CD4-positive, alpha-beta T cell treated with Interleukin-1 beta for 1 hour (primary cell): ENCODE measurements around the gene MAOB.
A peak's percentile ranks its signal among the peaks of the same experiment; 100 is the strongest.
"Not testable (repeated sequence)": the region's sequence is repeated elsewhere in the genome, so short reads cannot be mapped to it uniquely, and the experiment has no call there.

ENCODE experiments used
- DNase-seq, 2 donors: peaks; one replicate each; pipeline ENCODE4 v3.0.0-alpha.2; 2020 to 2022

The MAOB gene

DNA sequence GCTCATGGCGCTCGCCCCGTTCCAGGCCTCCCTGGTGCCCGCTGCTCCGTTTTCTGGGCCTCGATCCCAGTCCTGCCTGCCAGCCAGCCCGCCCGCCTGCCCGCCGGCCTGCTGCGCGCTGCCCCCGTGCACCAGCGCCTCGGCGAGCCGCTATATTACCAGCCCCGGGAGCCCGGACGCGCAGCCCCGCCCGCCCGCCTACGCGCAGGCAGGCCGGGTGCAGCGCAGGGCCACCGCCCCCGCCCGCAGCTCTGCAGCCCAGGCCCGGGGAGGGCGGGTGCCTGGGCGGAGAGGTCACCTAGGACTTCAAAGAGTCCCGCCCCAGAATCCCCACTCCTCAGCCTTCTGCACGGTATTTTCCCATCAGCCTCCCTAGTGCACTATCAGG, at the start of gene MAOB:
Gene MAOB (minus strand): TSS at position 157 of the 388 bp plus-strand sequence. CDS start 151 bp downstream, at position 6.
- DNase-seq: peak in 1 of 2 donors; percentile 0

DNA sequence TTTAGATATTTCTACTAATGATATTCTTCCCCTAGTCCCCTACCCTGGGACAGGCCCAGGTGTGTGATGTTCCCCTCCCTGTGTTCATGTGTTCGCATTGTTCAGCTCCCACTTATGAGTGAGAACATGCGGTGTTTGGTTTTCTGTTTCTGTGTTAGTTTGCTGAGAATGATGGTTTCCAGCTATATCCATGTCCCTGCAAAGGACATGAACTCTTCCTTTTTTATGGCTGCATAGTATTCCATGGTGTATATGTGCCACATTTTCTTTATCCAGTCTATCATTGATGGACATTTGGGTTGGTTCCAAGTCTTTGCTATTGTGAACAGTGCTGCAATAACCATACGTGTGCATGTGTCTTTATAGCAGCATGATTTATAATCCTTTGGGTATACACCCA, 39.8 kb upstream of the MAOB start:
- not testable (repeated sequence) for DNase-seq

DNA sequence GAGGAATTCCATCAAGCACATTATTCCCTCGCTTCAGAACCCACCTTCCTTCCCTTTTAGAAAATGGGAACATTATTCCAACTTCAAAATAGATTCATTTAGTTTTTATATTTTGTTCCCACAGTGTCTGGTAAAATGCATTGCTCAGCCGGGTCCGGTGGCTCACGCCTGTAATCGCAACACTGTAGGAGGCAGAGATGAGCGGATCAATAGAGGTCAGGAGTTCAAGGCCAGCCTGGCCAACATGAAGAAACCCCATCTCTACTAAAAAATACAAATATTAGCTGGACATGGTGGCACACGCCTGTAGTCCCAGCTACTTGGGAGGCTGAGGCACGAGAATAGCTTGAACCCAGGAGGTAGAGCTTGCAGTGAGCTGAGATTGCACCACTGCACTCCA, 28.5 kb upstream of the MAOB start:
- not testable (repeated sequence) for DNase-seq

DNA sequence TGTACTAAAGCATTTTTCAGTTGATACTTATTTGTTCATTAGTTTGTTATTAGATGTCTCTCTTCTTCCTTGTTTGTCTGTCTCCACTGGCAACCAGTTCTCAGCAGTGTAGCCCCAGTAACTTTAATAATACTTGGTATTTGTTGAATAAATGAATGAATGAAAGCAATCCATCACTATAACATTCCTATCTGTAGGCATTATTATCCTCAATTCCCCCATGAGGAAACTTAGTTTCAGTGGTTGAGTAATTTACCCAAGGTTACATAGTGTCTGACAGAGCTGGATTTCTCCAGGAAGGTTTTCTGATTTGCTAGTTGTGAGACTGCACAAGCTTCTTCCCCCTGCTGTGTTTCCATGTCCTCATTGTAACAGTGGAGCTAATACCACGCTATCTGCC, 27.8 kb upstream of the MAOB start:
- no peak for DNase-seq

DNA sequence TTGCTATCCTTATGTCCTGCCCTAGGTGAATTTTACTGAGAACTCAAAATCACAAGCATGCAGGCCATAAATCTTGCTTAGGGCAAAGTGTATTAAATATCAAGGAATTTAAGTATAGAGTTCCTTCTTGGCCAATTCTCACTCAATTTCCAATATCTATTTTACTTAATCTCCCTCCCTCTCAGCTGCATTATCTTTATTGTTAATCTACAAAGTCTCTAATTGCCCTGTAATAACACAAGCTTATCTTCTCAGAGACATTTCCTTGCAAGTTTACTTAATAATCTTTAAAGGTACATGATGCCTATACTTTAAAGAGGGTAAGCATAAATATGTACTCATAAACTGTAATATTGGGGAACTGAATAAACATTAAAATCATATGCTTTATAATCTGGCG, 26.9 kb upstream of the MAOB start:
- no peak for DNase-seq

DNA sequence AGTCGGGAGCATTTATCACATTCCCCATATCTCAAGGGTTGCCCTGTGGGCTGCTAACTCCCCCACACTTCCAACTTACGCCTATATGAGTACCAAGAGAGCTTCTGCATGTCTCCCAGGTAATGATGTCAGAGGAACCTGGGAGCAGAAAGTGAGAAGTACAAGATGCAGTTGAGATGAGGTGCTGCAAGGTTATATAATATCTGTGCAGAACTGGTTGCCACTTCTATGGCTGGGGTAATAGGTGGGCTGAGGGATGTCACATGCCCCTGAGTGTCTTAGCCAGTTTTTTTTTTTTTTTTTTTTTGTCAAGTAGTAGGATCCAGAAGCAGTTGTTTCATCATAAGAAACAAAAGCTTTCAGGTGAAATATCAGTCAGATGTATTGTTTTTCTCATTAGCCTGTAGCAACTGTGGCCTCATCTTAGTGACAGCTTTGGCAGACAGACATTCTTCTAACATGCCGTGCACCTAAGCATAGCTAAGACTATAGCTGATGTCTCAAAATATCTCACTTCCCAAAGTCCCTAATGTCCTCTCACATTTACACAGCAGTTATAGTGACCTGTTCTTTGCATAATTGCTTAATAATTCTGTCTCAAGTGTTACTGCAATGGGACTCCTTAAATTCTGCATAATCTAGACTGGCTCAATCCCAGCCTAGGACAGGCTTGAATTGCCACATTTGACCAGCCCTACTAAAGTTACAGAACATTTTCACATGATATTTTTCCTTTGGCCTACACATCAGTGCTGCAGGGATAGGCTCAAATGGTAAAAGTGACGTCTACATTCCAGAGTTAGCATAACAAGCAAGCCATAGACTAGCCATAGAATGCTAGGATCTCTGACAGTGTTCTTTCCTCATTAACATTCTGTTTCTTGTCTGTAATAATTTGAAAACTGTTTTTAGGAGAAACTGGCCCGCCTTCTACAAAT, 17.9 kb upstream of the MAOB start:
- DNase-seq: no peak

DNA sequence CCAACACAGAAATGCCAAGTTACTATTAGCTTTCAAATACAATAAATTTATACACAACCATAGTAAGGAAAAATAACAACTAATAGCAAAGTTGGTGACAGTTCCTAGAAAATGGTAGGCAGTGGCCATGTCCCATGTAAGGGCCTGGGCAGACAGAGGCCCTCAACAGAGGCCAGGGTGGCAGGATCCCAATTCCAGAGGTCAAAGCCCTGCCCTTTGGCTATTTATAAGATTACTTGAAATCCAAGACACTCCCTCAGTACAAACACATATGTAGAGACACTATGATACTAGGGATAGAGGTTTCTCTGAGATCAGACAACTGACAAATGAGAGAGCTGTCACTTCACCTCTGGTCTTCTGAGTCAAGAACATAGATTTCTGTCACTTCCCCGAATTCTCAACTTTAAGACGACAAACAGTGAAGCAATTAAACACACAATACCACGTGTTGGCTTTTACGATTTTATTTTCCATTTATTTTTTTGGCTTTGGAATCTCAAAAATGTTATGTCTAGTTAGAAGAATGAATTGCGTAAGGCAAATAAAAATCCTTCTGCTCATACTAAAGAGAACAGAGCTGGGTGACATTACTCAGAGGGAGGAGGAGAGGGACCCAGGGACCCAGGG, 16.3 kb upstream of the MAOB start:
- DNase-seq: no peak

DNA sequence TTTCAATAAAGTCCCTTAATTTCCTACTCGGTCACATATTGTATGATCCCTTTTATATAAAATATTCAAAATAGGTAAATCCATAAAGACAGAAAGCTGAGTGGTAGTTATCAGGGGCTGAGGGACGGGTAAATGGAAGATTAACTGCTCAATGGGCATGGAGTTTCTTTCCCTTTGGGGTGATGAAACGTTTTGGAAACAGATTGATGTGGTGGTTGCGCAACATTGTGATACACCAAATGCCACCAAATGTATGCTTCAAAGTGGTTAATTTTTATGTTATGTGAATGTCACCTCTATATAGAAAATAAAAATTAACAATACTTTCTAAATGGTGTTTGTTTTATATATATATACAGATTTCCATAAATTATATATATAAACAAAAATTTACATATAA, 15.0 kb upstream of the MAOB start:
- DNase-seq: no peak

DNA sequence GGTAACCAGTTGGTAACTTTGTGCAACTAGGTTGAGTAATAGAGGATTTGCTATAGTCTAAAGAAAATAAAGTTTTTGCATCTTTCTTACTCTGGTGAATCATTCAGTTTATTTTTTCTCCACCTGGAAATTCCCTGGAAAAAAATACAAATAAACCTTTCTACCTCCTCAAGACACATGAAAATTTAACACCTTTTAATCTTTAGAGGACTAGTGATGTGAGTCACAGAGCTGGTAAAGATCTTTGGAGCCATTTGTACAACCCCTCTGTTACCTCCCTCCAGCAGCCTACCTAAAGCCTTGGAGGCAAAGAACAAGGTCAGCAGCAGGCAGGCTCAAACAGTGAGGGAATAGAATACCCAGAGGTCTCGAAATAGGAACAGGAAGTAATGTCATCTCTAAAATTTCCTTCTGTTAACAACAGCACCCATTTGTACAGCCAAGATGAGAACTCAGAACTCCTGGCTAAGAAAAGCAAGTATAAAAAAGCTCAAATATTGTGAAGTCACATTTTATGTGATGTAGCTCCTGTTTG, 10.2 kb upstream of the MAOB start:
- DNase-seq: no peak

DNA sequence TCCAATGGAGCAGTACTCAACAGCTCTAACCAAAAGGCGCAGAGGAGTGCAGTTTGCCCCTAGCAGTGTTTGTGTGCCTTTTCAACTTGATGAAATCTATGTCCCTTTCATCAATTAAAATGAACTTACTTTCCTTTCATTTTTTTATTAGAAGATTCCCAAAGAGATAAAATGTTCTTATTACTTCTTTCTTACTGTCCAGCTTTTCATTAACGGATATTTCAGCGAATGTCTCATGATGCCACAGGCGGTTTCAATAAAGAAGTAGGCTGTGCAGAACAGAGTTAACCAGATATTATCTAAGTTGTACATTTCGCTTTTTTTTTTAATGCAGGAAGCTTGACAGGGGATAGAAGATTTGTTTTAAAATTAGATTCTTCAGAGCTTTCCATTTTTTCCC, 3.4 kb upstream of the MAOB start:
- no peak for DNase-seq

DNA sequence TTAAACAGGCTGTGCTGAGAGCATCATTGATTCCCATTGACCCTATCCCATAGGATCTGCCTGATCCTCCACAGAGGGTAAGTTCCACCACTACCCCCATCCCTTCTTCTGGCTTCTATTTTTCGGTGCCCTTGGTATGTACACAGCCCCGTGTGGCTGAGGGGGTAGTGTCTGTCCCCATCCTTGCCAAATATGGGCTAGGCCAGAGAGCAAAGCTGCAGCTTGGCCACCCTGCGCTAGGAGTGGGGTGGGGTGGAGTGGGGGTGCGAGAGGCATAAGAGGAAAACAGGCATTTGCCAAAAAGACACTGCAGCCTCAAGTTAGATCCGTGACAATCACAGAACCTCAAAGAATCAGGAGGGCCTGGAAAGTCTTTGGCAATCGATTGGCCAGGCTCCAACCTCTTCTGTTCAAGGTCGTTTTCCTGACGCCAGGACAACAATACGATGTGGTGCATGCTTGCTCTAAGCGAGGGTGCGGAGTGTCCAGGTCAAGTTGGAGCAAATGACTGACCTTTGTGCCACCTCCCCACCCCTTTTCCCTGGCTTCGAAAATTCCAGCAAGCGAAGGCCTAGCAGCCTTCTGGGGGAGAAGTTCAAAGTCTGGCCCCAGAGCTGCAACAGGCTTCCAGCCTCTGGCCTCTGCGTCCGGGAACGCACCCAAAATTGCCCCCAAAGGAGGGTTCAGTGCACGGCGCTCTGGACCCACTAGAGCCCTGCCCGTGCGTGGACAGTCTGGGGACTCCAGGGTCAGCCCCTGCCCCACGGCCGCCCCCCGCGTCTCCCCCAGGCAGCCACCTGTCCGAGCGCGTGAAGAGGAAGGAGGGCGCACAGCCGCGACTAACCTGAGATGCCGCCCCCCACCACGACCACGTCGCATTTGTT, 598 bp downstream of the MAOB start:
- no peak for DNase-seq

DNA sequence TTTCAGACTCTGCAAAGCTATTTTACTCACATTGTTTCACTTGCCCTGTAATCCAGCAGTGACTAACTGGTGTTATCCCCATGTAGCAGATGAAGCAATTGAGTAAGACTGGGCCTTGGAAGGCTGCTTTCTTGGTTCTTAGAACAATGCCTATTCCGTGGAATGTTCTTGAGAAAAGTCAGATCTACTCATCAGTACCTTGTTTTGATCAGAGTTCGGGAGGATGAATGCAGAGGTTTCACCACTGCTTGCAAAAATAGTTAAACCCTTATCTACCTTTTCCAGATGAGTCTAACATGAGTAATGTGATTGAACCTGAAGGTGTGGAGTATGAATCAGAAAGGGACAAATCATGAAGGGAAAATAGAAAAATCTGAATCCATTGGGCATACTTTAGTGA, 1.8 kb downstream of the MAOB start:
- no peak for DNase-seq

DNA sequence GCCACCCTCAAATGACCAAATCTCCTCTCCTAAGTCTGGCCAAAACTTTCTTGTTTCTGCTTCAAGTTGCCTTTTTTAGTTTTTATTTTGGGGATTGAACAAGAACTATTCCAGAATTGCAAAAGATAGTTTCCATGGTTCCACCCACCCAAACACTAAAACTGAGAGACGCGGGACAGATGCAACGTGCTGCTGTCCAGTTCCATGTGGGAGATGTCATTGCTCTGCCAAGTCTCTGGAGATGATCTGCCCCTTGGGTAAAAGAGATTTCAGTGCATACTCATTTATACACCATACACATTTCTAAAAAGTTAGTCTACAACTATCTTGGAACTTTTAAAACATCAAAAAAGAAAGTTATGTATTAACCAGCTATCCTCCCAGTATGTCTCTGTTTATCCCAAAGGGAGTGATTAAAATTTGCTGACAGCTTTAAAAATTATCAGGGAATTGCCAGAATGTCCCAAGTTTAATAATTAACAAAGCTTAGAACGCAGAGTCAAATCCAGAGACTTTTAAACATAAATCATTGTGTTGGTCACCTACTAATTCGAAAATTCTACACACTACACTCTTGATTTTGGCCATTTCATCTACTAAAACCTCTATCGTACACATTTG, 3.2 kb downstream of the MAOB start:
- no peak for DNase-seq

DNA sequence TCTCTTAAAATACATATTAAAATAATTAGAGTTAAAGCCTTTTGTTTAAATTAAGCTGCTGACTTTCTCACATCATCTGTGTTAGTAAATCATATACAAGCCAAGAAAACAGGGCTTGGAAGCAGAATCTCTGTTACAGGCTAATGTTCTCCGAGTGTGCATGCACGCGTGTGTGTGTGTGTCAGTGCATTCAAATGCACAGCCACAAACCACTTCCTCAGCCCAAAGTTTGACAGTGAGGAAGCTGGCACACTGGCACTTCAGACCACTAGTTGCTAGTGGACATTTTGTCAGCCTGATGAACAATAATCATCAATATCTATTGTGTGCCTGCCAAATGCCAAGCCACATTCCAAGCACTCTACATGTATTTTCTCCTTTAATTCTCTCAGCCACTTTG, 5.6 kb downstream of the MAOB start:
- DNase-seq: no peak

DNA sequence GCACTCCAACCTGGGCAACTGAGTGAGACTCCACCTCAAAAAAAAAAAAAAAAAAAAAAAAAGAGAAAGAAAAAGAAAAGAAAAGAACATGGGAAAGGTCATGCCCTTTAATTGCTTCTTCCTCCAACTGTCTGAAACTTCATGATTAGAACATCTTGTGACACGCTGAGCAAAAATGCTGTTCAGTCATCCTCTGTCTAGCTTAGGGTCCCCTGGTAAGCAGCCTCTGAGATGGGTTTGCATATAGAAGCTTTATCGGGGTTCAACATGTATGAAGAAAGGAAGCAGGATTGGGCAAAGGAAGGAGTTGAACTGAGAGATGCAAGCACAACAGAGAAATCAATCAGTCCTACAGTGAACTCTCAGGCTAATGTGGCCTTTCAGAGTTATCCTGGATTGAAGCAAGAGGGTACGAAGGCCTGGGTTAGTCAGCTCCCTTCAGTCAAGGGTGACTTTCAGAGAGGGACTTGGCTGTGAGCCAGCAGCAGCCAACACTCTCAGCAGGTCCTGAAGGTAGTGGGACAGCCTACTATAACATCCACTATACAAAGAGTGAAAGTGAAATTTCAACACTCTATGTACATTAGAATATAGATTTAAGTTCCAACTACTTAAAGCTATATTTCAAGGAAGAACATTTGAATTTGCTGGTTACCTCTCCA, 11.4 kb downstream of the MAOB start:
- DNase-seq: no peak

DNA sequence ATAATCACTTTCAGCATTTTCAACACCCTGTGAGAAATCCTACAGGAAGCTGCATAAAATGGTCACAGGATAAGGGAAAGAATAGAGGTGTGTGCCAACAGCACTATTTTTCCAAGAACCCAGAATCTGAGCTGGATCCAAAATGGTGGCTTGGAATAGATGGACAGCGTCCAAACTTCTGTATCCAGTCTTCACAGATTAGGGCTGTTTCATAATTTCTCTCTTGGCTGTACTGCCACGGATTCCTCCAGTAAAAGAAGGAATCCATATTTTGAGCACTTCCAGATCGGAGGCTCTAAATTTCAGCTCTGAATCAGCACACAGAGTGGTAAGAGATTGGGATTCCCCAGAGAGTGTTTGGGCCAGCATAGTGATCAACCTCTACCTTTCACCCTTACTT, 12.2 kb downstream of the MAOB start:
- DNase-seq: no peak

DNA sequence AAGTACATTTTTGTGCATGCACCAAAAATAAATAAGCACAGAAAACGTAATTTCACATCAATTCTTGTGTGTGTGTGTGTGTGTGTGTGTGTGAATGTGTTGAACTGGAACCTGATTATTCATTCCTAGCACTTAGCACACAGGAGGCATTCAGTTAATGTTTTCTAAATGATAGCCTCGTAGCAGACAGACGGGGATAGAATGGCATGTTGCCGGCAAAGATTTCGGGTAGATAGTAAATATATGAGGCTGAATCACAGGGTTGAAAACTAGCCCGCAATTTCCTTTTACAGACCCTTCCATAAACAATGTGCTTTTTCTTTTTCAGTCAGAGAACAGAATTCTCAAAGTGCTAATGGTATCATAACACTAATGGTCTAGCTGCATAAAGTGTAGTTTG, 13.5 kb downstream of the MAOB start:
- no peak for DNase-seq

DNA sequence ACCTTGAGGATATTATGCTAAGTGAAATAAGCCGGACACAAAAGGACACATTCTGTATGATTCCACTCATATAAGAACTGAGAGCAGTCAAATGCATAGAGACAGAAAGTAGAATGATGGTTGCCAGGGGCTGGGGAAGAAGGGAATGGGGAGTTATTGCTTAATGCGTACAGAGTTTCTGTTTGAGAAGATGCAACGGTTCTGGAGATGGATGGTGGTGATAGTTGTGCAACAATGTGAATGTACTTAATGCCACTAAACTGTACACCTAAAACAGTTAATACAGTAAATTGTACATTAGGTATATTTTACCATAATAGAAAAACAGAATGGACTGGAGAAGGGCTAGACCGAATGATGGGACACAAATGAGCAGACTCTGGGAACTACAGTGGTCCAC, 15.8 kb downstream of the MAOB start:
- no peak for DNase-seq

DNA sequence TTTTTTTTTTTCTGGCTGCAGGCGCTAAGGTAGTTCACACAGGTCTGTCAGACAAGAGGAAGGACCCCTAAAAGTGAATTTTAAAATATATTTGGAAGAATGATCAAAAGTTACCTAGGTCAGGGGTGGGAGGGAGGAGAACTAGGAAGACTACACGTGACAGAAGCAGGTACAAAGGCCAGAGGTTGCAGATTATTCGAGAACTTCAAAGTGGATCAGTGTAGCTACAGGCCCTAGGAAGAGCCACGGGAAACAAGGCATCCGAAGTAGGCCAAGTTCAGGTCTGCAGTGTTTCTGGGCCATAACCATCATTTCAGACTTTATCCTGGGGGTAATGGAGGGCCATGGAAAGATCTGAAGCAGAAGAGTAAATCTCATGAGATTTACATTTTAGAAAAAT, 16.5 kb downstream of the MAOB start:
- DNase-seq: no peak

DNA sequence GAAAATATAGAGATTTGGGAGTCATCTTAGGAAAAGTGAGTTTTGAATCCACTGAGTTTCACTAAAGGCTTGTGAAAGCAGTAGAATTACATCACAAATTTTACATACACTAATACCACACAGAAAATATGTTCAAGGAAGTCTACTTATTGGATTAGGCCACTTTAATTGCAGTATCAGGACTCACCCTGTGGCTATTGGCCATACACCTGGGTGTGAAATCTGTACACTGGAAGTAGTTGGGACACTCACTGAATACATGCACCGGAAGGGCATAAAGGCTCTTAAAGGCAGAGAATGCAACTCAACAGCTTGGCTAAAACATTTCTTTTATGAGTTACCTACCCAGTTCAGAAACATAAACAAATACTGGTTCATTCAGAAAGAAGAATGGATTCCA, 19.8 kb downstream of the MAOB start:
- DNase-seq: no peak

DNA sequence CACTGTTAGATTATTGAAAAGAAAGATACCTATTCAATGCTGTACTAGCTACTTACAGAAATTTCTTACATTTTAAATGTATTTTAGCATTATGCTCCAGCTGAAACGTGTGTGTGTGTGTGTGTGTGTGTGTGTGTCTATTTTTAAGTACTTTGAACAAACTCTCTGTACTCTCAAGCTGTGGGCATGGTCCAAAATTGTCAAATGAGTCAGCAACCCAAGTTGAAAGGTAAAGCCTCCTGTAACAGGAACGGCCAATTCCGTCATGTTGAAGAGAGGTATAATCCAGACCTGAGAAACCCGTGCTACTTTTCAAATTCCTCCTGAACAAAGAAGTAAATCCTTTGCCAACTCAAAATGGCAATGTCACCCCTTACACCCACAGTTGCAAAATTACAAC, 20.5 kb downstream of the MAOB start:
- no peak for DNase-seq
